HUES48 (cell line): ENCODE data around the gene TMCC1.
A peak's percentile ranks its signal among the peaks of the same experiment; 100 is the strongest.
"Not testable (repeated sequence)": the region's sequence is repeated elsewhere in the genome, so short reads cannot be mapped to it uniquely, and the experiment has no call there.

ENCODE experiments used
- H3K27ac ChIP-seq: one replicate; pipeline ENCODE4 v1.7.0; 2013; ENCODE audit warnings: low read depth, low read length, inconsistent platforms
- H3K27me3 ChIP-seq: 2 replicates; pipeline ENCODE4 v1.6.1; 2013; ENCODE audit warnings: mild to moderate bottlenecking, low read length; ENCODE audit not compliant: control insufficient read depth, insufficient read depth
- H3K36me3 ChIP-seq: 2 replicates; pipeline ENCODE4 v1.6.1; 2013; ENCODE audit warnings: low read length; ENCODE audit not compliant: control insufficient read depth, insufficient read depth
- H3K4me1 ChIP-seq: 2 replicates; pipeline ENCODE4 v1.6.1; 2013; ENCODE audit warnings: mild to moderate bottlenecking, low read length; ENCODE audit not compliant: control insufficient read depth, insufficient read depth
- H3K4me3 ChIP-seq: 2 replicates; pipeline ENCODE4 v1.5.1; 2013; ENCODE audit warnings: mild to moderate bottlenecking, low read depth, low read length
- H3K9ac ChIP-seq: 2 replicates; pipeline ENCODE4 v1.6.1; 2013; ENCODE audit warnings: mild to moderate bottlenecking, low read depth, low read length, moderate library complexity
- H3K9me3 ChIP-seq: 2 replicates; pipeline ENCODE4 v1.6.1; 2013; ENCODE audit warnings: low read length; ENCODE audit not compliant: control insufficient read depth, insufficient read depth

Gene TMCC1

DNA sequence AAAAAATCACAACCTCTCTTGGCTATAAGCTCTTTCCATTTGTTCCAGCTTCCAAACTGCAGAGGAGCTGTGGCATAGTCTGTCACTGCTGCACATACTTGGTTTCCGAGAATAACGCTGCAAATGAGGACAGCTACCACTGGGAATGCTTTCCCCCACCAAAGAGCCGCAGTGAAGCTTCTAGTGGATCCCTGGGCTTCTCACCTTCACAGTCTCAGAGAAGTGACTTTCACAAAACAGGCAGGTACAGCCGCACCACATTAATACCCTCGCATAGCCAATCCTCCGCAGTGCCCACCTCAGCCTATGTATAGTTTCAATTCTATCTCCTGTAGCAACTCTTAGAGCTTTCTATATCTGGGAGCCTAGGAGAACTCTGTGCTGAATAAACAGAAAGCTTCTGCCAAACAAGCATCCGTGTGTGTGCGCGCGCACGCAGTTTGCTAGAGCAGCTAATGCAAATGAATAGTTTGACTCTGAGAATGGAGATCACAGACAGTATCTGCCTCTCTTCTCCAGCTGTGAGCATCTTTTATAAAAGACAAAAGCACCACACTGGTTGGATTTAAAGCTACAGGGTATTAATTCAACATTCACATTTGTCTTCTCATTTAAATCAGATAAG, 205.1 kb downstream of the TMCC1 start:
- H3K4me3 ChIP-seq = peak overlapping the region; percentile 59
- peak overlapping the region; percentile 32; the same call in 1 of the 2 replicates for H3K9ac ChIP-seq
- no peaks in the 10 kb centered on the region for H3K27me3 ChIP-seq
- H3K36me3 ChIP-seq = no peaks in the 10 kb centered on the region
- peak overlapping the region; percentile 89 for H3K27ac ChIP-seq
- H3K9me3 ChIP-seq = no peaks in the 10 kb centered on the region
- peaks cover 60% of the 10 kb centered on the region for H3K4me1 ChIP-seq

GRCh38 chr3:129687586-129688125, 205.9 kb downstream of the TMCC1 start:
- Histone ChIP-seq H3K27ac (peak overlapping the region; percentile 89), H3K4me3 (peak overlapping the region; percentile 59), H3K4me1 (peaks cover 60% of the 10 kb centered on the region)

GRCh38 chr3:129686941-129687340, 206.6 kb downstream of the TMCC1 start:
- Histone ChIP-seq H3K9ac (no peak overlapping the region; the same call in 1 of the 2 replicates), H3K4me3 (peak overlapping the region; percentile 59)

More at GRCh38 chr3:129687586-129688125, 205.9 kb downstream of the TMCC1 start:
- Histone ChIP-seq H3K9me3 (no peaks in the 10 kb centered on the region), H3K9ac (peak overlapping the region; percentile 32; the same call in 1 of the 2 replicates), H3K36me3 (no peaks in the 10 kb centered on the region), H3K27me3 (no peaks in the 10 kb centered on the region)

DNA sequence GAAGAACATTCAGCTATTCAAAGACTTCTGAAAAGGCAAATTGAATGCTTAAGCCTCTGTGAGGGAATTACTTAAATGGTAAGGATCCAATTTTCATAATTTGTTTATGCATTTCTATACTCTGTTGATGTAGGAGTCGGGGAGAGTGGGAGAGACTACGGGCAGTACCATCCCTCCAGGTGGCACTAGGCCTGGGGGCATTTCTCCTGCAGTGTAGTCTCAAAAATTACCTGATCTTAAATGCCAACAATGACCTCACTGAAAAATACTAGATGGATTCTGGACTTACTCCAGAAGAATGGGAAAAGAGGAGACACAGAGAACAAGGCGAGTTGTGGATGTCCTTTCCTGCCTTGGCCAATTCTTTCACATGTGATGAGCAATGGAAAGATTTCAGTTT, 209.2 kb downstream of the TMCC1 start:
- Histone ChIP-seq H3K27me3 (no peaks in the 10 kb centered on the region), H3K27ac (no peak overlapping the region), H3K9me3 (no peaks in the 10 kb centered on the region), H3K9ac (no peak overlapping the region), H3K36me3 (no peaks in the 10 kb centered on the region), H3K4me1 (peaks cover 43% of the 10 kb centered on the region), H3K4me3 (no peak overlapping the region)

More at GRCh38 chr3:129686941-129687340, 206.6 kb downstream of the TMCC1 start:
- no peaks in the 10 kb centered on the region for H3K27me3 ChIP-seq
- H3K4me1 ChIP-seq = peaks cover 60% of the 10 kb centered on the region
- peak overlapping the region; percentile 37 for H3K27ac ChIP-seq
- no peaks in the 10 kb centered on the region for H3K9me3 ChIP-seq
- H3K36me3 ChIP-seq = no peaks in the 10 kb centered on the region

- H3K36me3 ChIP-seq = no peaks in the 10 kb centered on the region
- peaks cover 35% of the 10 kb centered on the region for H3K4me1 ChIP-seq
- H3K9me3 ChIP-seq = no peaks in the 10 kb centered on the region
- no peak overlapping the region for H3K9ac ChIP-seq
- no peak overlapping the region for H3K27ac ChIP-seq
- no peaks in the 10 kb centered on the region for H3K27me3 ChIP-seq
- no peak overlapping the region for H3K4me3 ChIP-seq
These were observed 210.3 kb downstream of the TMCC1 start for GRCh38 chr3:129683201-129683600.

DNA sequence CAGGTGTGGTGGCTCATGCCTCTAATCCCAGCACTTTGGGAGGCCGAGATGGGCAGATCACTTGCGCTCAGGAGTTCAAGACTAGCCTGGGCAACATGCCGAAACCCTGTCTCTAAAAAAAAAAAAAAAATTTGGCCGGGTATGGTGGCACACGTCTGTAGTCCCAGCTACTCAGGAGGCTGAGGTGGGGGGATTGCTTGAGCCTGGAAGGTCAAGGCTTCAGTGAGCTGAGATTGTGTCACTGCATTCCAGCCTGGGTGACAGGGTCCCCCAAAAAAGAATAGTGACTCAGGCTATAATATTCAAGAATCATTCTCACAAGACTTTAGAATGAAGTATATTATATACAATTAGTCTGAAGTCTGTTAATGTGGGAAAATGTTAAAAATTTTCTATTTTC, 216.5 kb downstream of the TMCC1 start:
- Histone ChIP-seq H3K4me1 (peaks cover 5% of the 10 kb centered on the region; the same call in 1 of the 2 replicates), H3K27me3 (no peaks in the 10 kb centered on the region), H3K36me3 (no peaks in the 10 kb centered on the region), H3K9me3 (no peaks in the 10 kb centered on the region), H3K27ac (no peak overlapping the region), H3K4me3 (no peak overlapping the region), H3K9ac (no peak overlapping the region)

- peaks cover 15% of the 10 kb centered on the region for H3K36me3 ChIP-seq
- not testable (repeated sequence) for H3K9me3 ChIP-seq, H3K4me1 ChIP-seq, H3K4me3 ChIP-seq, H3K9ac ChIP-seq, H3K27me3 ChIP-seq, H3K27ac ChIP-seq
These were observed 218.8 kb downstream of the TMCC1 start for GRCh38 chr3:129674798-129675123.

DNA sequence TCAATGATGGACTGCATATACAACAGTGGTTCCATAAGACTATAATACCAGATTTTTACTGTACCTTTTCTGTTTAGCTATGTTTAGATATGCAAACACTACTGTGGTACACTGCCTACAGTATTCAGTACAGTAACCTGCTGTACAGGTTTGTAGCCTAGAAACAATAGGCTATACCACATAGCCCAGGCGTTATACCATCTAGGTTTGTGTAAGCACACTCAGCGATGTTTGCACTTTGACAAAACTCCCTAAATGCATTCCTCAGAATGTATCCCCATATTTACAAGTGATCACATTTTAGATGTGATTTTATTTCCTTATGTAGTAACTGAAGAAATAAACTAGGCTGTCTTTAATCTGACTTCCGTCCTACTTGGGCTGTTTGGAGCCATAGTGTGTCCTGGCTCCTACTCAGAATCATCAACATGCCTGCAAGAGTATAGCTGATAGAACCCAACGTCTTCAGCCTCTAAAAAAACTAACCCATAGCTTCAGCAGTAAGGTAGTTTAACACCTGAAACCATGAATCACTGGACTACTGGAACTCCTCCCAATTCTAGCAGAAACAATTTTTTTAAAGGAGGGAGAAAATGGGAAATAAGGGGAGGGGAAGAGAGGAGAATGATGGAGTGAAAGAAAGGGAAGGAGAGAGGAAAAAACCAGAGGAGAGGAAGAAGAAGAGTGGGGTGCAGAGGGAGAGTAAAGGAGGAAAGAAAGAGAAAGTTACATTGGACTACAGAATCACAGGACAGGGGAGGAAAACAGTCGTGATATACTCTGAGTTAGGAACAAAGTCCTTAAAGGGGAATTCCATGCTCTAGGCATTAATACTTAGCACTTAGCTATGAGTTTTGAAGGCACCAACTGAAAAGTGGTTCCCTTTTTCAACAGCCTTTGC, 219.4 kb downstream of the TMCC1 start:
- no peak overlapping the region for H3K4me3 ChIP-seq
- H3K27me3 ChIP-seq = no peaks in the 10 kb centered on the region
- no peak overlapping the region for H3K27ac ChIP-seq

GRCh38 chr3:129673012-129673411, 220.5 kb downstream of the TMCC1 start:
- Histone ChIP-seq H3K9me3 (no peaks in the 10 kb centered on the region), H3K4me1 (peaks cover 5% of the 10 kb centered on the region; the same call in 1 of the 2 replicates), H3K4me3 (no peak overlapping the region), H3K36me3 (peaks cover 18% of the 10 kb centered on the region), H3K9ac (no peak overlapping the region), H3K27me3 (no peaks in the 10 kb centered on the region), H3K27ac (no peak overlapping the region)

More for the DNA sequence above, 219.4 kb downstream of the TMCC1 start:
- Histone ChIP-seq H3K36me3 (peaks cover 18% of the 10 kb centered on the region), H3K4me1 (peaks cover 5% of the 10 kb centered on the region; the same call in 1 of the 2 replicates), H3K9ac (no peak overlapping the region), H3K9me3 (no peaks in the 10 kb centered on the region)

GRCh38 chr3:129672412-129672811, 221.1 kb downstream of the TMCC1 start:
- H3K27ac ChIP-seq = no peak overlapping the region
- no peak overlapping the region for H3K4me3 ChIP-seq
- peaks cover 18% of the 10 kb centered on the region for H3K36me3 ChIP-seq
- no peaks in the 10 kb centered on the region for H3K27me3 ChIP-seq
- H3K4me1 ChIP-seq = peaks cover 5% of the 10 kb centered on the region; the same call in 1 of the 2 replicates
- no peaks in the 10 kb centered on the region for H3K9me3 ChIP-seq
- H3K9ac ChIP-seq = no peak overlapping the region
